Testis (tissue), 2 donors: ENCODE measurements around the gene CXCL17.

ENCODE experiments used
- CTCF ChIP-seq, 3 experiments: fragments of 450-650 bp in 2 of 3; fragments of 200-600 bp in 1 of 3; sonication (generic) in 1 of 3; IDR thresholded peaks; one replicate each; pipeline ENCODE4 v1.5.1; 2016 to 2019; ENCODE audit warnings: antibody characterized with exemption in 3 of 3, mild to moderate bottlenecking in 2 of 3, moderate library complexity in 1 of 3
- POLR2A ChIP-seq: fragments of 450-650 bp; IDR thresholded peaks from one replicate; pipeline ENCODE4 v1.6.1; 2017; ENCODE audit warnings: antibody characterized with exemption, mild to moderate bottlenecking, moderate library complexity

GRCh38 chr19:42419309-42419708, 23.4 kb downstream of the CXCL17 start:
- no peak for TF ChIP-seq CTCF (IDR thresholded peaks at IDR 0.05)
- TF ChIP-seq POLR2A, result no peak
